GM12873 (cell line): ENCODE data around the gene STAP2.

Experiments used
- TF ChIP-seq, protein P1 (sequence below): IDR thresholded peaks from 2 replicates; pipeline ENCODE4 v1.5.1; 2012; ENCODE audit warnings: low read depth, mild to moderate bottlenecking, moderate library complexity, low read length, control low read depth; ENCODE audit not compliant: insufficient read depth; ENCODE audit errors: missing control alignments

STAP2 gene

DNA sequence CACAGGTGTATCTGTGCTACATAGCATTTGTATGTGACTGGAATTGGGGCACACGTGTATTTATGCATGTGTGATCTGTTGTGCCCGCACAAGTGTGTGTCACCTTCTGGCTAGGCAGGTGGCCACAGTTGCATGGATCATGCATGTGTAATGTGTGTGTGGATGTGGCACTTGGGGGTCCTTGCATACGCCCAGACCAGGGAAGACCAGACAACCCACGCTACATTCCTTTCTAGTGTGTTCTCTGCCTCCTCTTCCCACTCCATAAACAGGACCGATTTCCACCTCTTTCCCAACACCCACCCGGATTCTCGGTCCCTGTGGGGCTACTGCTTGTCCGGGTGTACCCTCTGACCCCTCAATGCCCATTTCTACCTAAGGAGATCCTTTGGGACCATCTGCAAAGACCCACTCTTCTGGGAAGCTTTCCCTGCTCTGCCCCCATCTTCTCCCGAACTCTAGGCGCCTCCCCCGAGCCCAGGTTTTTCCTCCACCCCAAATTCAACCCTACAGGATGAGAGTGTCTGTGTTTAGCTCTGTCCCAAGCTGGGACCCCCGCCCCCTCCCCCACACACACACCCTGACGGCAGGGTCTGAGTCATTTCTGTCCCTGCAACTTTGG lies 12.3 kb downstream of the STAP2 start:
- TF ChIP-seq, protein P1, sequence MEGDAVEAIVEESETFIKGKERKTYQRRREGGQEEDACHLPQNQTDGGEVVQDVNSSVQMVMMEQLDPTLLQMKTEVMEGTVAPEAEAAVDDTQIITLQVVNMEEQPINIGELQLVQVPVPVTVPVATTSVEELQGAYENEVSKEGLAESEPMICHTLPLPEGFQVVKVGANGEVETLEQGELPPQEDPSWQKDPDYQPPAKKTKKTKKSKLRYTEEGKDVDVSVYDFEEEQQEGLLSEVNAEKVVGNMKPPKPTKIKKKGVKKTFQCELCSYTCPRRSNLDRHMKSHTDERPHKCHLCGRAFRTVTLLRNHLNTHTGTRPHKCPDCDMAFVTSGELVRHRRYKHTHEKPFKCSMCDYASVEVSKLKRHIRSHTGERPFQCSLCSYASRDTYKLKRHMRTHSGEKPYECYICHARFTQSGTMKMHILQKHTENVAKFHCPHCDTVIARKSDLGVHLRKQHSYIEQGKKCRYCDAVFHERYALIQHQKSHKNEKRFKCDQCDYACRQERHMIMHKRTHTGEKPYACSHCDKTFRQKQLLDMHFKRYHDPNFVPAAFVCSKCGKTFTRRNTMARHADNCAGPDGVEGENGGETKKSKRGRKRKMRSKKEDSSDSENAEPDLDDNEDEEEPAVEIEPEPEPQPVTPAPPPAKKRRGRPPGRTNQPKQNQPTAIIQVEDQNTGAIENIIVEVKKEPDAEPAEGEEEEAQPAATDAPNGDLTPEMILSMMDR, result no peak

DNA sequence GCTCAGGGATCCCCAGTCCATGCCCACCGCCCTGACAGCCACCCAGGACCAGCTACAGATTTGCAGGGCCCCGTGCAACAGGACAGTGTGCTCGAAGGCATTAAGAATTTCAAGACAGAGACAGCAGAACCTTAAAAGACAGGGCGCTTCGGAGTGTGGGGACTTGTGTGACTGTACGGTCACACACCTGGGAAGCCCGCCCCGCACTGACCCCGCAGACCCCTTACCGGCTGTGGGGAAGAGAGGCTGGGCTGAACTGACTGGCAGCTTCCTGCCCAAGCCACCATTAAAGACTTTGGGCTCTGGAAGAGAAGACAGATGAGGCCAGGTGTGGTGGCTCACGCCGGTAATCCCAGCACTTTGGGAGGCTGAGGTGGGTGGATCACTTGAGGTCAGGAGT lies 14.4 kb downstream of the STAP2 start:
- TF ChIP-seq, protein P1, result no peak

DNA sequence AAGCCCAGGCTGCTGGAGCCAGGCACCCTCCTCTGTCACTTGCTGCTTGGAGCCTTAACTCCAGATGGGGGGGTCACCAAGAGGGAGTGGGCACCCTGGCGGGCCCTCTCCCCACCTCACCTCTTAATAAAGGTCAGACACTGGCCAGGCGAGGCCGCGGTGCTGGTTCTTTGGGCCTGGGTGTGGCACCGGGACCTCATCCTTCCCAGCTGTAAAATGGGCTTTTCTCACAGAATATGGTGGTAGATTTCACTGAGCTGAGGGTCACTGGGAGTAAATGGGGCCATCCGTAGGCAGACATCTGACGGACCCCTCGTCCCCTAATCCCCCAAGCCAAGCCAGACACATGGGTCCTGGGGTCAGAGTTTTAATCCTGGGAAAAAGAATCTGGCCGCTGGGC lies 14.9 kb downstream of the STAP2 start:
- TF ChIP-seq, protein P1, result no peak

DNA sequence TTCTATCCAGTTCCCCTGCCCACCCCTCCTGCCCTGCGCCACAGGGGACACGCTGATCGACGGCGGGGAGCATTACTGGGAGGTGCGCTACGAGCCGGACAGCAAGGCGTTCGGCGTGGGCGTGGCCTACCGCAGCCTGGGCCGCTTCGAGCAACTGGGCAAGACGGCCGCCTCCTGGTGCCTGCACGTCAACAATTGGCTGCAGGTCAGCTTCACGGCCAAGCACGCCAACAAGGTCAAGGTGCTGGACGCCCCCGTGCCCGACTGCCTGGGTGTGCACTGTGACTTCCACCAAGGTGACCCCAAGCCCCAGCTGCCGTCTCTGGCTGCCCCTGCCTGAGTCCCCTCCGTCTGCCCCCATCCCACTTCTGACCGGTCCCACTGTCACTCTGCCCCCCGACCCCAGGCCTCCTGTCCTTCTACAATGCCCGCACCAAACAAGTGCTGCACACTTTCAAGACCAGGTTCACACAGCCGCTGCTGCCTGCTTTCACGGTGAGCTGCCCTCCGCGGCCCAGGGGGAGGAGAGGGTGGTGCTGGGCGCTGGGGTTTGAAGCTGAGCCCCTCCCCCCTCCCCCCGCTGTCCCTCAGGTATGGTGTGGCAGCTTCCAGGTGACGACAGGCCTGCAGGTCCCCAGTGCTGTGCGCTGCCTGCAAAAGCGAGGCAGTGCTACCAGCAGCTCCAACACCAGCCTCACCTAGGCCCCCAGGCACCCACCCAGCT lies 15.5 kb downstream of the STAP2 start:
- TF ChIP-seq, protein P1, result no peak

DNA sequence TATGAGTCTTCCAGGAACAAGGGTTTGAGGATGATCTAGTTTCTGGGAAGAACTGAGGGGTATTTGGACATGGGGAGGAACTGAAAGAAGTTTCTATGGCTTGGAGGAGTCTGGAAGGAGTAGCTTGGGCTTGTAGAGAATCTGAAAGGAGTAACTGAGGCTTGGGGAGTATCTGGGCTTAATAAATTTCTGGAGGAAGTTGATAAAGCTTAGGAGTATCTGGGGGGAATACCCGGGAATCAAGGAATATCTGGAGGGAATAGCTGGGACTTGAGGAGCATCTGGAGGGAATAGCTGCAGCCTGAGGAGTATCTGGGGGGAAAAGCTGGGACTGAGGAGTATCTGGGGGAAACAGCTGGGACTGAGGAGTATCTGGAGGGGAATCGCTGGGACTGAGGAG lies 18.2 kb downstream of the STAP2 start:
- TF ChIP-seq, protein P1, result no peak

DNA sequence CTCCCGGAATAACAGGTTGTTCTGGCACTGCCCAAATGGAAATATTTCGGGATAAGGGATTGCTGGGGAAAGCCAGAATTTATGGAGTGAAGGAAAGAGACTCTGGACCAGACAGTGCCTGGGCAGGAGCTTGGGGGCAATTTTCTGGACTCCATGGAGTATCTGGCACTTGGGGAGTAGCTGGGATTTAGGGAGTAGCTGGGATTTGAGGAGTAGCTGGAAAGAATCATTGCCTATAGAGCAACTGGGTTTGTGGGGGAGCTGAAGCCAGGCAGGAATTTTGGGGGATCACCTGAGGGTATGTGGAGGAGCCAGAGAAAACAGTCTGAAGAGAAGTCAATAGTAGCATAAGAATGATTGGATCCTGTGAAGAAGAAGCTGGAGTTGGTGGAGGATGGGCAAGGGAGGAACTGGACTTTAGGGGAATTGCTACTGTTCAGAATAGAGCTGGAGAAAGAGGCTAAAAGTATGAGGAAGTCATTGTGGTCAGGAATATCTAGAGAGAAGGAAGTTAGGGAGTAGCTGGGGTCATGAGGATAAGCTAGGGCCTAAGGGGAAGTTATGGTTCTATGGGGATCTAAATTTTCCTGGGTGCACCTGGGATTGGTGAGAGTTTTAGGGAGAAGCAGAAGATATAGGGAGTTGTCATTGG lies 19.4 kb downstream of the STAP2 start:
- TF ChIP-seq, protein P1, result no peak

DNA sequence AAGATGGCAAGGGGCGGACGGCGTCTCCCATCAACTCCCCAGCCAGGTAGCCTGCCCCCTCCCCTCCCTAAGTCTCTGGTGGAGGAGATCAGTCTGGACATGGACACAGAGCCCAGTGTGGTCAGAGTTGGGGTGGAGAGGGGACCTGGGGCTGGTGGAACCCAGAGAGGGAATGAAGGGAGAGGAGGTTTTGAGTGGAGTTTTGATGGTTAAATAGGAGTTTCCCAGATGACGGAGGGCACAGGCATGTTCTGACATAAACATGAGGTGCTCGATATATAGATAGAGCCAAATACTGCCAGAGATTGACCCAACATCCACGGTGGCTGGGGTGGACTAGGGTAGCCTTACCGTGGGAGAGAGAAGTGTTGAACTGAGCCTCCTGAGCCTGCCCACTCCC lies 20.2 kb downstream of the STAP2 start:
- TF ChIP-seq, protein P1, result no peak
